WTC11 (cell line): ENCODE data around the gene SUN2.

Experiments used
- ESRRA ChIP-seq: sonication (generic); formaldehyde crosslinking; IDR thresholded peaks from 2 replicates; pipeline ENCODE4 v1.8.1; 2022; ENCODE audit warnings: mild to moderate bottlenecking, missing genetic modification reagents, borderline replicate concordance
- FOXP4 ChIP-seq: sonication (generic); formaldehyde crosslinking; IDR thresholded peaks from 2 replicates; pipeline ENCODE4 v1.8.0; 2022; ENCODE audit warnings: mild to moderate bottlenecking, missing genetic modification reagents
- GABPB1 ChIP-seq: sonication (generic); formaldehyde crosslinking; IDR thresholded peaks from 2 replicates; pipeline ENCODE4 v1.8.1; 2023; ENCODE audit warnings: mild to moderate bottlenecking, missing genetic modification reagents
- MLX ChIP-seq: sonication (generic); formaldehyde crosslinking; IDR thresholded peaks from 2 replicates; pipeline ENCODE4 v1.8.1; 2023; ENCODE audit warnings: mild to moderate bottlenecking, missing genetic modification reagents, moderate library complexity
- NFE2L1 ChIP-seq: sonication (generic); formaldehyde crosslinking; IDR thresholded peaks from 2 replicates; pipeline ENCODE4 v1.8.1; 2023; ENCODE audit warnings: missing genetic modification reagents
- SP1 ChIP-seq: sonication (generic); formaldehyde crosslinking; conservative IDR thresholded peaks from 2 replicates; pipeline ENCODE4 v1.8.1; 2022; ENCODE audit warnings: missing genetic modification reagents
- USF2 ChIP-seq: sonication (generic); formaldehyde crosslinking; IDR thresholded peaks from 2 replicates; pipeline ENCODE4 v1.8.1; 2023; ENCODE audit warnings: mild to moderate bottlenecking, missing genetic modification reagents, moderate library complexity
- TF ChIP-seq, protein P1 (sequence below): fragments of 200-600 bp; IDR thresholded peaks from 2 replicates; pipeline ENCODE4 v1.8.0; 2022; ENCODE audit warnings: antibody characterized with exemption

DNA sequence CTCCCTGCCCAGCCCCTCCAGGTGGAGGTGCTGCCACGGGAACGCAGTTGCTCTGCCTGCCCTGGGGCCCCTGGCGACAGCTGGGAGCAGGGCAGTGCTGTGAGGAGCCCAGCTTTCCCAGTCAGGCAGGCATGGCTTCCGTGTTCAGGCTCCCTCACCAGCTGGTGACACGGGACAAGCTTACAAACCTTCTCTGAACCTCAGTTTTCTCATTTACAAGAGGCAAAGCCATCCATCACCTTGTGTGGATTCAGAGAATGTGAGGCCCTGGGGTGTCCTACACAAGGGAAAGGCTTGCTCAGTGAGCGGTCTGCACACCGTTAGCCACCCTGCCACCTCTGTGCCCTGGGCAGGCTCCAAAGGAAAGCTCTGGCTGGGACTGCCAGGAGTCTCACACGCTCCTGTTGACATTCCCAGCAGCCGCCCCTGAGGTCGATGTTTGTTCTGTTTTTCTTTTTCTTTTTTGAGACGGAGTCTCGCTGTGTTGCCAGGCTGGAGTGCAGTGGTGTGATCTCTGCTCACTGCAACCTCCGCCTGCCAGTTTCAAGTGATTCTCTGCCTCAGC is 23.5 kb downstream of the SUN2 start:
- TF ChIP-seq, protein P1, sequence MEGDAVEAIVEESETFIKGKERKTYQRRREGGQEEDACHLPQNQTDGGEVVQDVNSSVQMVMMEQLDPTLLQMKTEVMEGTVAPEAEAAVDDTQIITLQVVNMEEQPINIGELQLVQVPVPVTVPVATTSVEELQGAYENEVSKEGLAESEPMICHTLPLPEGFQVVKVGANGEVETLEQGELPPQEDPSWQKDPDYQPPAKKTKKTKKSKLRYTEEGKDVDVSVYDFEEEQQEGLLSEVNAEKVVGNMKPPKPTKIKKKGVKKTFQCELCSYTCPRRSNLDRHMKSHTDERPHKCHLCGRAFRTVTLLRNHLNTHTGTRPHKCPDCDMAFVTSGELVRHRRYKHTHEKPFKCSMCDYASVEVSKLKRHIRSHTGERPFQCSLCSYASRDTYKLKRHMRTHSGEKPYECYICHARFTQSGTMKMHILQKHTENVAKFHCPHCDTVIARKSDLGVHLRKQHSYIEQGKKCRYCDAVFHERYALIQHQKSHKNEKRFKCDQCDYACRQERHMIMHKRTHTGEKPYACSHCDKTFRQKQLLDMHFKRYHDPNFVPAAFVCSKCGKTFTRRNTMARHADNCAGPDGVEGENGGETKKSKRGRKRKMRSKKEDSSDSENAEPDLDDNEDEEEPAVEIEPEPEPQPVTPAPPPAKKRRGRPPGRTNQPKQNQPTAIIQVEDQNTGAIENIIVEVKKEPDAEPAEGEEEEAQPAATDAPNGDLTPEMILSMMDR: no peak
- TF ChIP-seq GABPB1 (CRISPR knock-in tag): no peak
- TF ChIP-seq FOXP4: no peak
- TF ChIP-seq USF2 (CRISPR knock-in tag): no peak
- no peak for TF ChIP-seq ESRRA (CRISPR knock-in tag)
- TF ChIP-seq SP1 (CRISPR knock-in tag): no peak
- no peak for TF ChIP-seq MLX (CRISPR knock-in tag)
- TF ChIP-seq NFE2L1 (CRISPR knock-in tag): no peak
